ENCODE results near the gene OPTN.

OPTN gene

DNA sequence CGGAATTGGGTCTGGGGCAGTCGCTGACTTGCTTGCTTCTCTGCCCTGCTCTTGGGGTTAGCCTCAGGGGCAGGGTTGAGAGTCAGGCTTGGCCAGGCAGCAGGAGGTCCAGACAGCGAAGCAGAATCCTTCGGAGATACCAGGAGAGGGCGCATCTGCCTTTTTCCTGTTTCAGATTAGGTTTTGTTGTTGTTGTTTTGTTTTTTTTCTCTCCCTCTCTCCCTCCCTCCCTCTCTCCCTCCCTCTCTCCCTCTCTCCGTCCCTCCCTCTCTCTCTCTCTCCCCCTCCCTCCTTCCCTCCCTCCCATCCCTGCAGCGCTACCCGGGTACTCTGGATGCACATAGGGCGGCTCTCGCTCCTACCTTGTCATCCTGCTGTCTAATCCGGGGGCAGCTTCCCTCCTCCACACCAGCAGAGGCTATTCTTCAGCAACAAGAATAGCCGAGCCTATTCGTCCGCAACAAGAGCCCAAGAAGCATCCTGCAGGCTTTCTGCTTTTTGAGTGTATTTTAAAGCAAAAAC, 758 bp upstream of the OPTN start:
- DNase-seq (ENCODE audit: low read depth in 2 of 2) = peak; percentile 71 to 79
- peak overlapping the region; percentile 70 to 89 for H3K4me3 ChIP-seq (replicated peaks in 1 of 2; ENCODE audit: low read depth in 2 of 2, low read length in 2 of 2)
- TF ChIP-seq CTCF (IDR thresholded peaks at IDR 0.05; ENCODE audit: low read depth, low read length) = peak; percentile 59

DNA sequence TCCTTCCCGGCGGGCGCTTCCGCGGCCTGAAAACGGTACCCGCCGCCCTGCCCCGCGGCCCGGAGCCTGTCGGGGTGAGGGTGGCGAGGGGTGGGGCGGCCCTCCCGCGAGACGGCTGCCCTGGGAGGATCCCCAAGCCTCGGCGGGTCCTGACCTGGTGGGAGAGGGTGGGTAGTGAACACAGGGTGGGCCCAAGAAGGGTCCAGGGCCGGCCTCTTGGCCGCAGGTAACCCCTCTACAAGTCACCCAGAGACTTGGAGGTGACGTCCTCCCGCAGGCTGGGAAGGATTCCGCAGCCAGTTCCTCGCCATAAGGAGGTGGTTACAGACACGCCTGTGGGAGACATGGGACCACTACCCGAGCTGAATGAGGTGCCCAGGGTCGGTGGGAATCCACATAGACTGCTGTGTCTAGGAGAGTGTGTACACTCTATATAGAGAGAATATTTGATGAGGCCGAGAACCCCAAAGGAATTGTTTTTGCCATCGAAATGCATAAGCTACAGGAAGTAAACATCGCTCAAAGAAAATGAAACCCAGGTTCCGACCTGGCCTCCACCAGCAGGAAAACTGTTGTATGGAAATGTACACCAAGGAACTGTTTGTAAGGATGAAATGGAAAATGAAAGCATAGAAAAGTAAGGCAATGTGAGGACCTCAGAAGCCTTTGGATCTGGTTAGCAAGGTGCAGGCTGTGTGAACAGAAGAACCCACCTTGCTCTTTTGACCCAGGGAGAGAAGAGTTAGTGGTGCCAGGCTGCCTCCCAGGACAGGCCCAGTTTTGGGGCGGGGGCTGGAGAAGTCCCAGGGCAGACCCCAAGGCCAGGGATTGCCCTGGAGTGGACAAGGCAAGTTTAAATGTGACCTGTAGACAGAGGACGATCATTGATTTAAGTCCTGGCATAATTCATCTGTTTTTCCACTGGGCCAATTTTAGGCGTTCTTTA, 659 bp downstream of the OPTN start:
- peak; percentile 31 to 49 for DNase-seq (ENCODE audit: low read depth in 2 of 2)
- TF ChIP-seq CTCF (IDR thresholded peaks at IDR 0.05; ENCODE audit: low read depth, low read length) = no peak
- H3K4me3 ChIP-seq (replicated peaks in 1 of 2; ENCODE audit: low read depth in 2 of 2, low read length in 2 of 2) = peak overlapping the region; percentile 70 to 89

GRCh38 chr10:13102002-13102794, 2.2 kb downstream of the OPTN start:
- no peak for TF ChIP-seq CTCF (IDR thresholded peaks at IDR 0.05; ENCODE audit: low read depth, low read length)
- peak; percentile 48 to 73 for DNase-seq (ENCODE audit: low read depth in 2 of 2)
- peak overlapping the region in 1 of 2 donors; percentile 89 for H3K4me3 ChIP-seq (replicated peaks in 1 of 2; ENCODE audit: low read depth in 2 of 2, low read length in 2 of 2)

DNA sequence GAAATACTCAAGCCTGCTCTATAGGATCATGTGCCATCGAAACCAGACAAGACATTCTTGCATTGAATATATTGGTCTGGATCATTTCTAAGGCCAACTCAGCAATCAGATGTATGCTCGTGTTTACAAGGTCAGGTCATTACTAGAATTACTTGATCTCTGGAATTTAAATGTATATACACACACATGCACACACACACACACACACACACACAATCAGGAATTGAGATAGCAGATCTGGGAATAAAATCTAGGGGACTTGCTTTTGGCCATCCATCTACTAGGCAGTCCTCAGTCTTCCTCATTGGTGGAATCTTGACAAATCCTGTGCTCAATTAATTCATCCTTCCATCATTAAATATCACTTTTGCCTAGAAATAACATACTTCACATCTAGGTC, 3.6 kb downstream of the OPTN start:
- DNase-seq (ENCODE audit: low read depth in 2 of 2) = no peak
- H3K4me3 ChIP-seq (replicated peaks in 1 of 2; ENCODE audit: low read depth in 2 of 2, low read length in 2 of 2) = no peak overlapping the region
- no peak for TF ChIP-seq CTCF (IDR thresholded peaks at IDR 0.05; ENCODE audit: low read depth, low read length)

GRCh38 chr10:13104697-13105096, 4.7 kb downstream of the OPTN start:
- DNase-seq (ENCODE audit: low read depth in 2 of 2) = no peak
- no peak overlapping the region for H3K4me3 ChIP-seq (replicated peaks in 1 of 2; ENCODE audit: low read depth in 2 of 2, low read length in 2 of 2)
- no peak for TF ChIP-seq CTCF (IDR thresholded peaks at IDR 0.05; ENCODE audit: low read depth, low read length)

- H3K4me3 ChIP-seq (replicated peaks in 1 of 2; ENCODE audit: low read depth in 2 of 2, low read length in 2 of 2) = no peak overlapping the region
- no peak for TF ChIP-seq CTCF (IDR thresholded peaks at IDR 0.05; ENCODE audit: low read depth, low read length)
- DNase-seq (ENCODE audit: low read depth in 2 of 2) = peak in 1 of 2 donors; percentile 28
Observed at GRCh38 chr10:13105184-13105583, 5.2 kb downstream of the OPTN start.
